Fibroblast of mammary gland (primary cell): Measurements from ENCODE around the gene PKN1.

Source experiments
- DNase-seq: peaks from one replicate; pipeline ENCODE4 v3.0.0-alpha.2; 2010; ENCODE audit warnings: low read depth
- H3K4me3 ChIP-seq: 2 replicates; pipeline ENCODE4 v1.5.1; 2011; ENCODE audit warnings: low read depth, mild to moderate bottlenecking, low read length, moderate library complexity; ENCODE audit not compliant: control insufficient read depth
- TF ChIP-seq, protein P1 (sequence below): conservative IDR thresholded peaks from 2 replicates; pipeline ENCODE4 v1.5.1; 2011; ENCODE audit warnings: low read depth, low read length, inconsistent platforms; ENCODE audit not compliant: control insufficient read depth, insufficient read depth

Gene PKN1

DNA sequence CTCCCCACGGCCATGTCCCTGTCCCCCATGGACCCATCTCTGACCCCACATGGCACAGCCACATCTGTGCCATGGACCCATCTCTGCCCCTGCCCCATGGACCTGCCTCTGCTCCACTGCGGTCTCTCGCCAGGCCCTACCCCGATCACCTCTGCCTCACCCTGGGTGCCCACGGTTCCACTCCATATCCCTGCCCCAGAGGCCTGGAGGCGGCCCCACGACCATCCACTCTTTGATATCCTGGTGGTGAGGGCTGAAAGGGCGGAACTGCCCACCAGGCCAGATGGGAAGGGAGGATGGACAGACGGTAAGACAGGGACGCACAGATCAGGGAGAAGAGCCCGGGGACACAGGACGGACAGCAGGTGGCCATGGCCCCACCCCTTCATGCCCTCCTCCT, 41.7 kb downstream of the PKN1 start:
- H3K4me3 ChIP-seq, result peak overlapping the region; percentile 2
- TF ChIP-seq, protein P1, sequence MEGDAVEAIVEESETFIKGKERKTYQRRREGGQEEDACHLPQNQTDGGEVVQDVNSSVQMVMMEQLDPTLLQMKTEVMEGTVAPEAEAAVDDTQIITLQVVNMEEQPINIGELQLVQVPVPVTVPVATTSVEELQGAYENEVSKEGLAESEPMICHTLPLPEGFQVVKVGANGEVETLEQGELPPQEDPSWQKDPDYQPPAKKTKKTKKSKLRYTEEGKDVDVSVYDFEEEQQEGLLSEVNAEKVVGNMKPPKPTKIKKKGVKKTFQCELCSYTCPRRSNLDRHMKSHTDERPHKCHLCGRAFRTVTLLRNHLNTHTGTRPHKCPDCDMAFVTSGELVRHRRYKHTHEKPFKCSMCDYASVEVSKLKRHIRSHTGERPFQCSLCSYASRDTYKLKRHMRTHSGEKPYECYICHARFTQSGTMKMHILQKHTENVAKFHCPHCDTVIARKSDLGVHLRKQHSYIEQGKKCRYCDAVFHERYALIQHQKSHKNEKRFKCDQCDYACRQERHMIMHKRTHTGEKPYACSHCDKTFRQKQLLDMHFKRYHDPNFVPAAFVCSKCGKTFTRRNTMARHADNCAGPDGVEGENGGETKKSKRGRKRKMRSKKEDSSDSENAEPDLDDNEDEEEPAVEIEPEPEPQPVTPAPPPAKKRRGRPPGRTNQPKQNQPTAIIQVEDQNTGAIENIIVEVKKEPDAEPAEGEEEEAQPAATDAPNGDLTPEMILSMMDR, result no peak
- no peak for DNase-seq

DNA sequence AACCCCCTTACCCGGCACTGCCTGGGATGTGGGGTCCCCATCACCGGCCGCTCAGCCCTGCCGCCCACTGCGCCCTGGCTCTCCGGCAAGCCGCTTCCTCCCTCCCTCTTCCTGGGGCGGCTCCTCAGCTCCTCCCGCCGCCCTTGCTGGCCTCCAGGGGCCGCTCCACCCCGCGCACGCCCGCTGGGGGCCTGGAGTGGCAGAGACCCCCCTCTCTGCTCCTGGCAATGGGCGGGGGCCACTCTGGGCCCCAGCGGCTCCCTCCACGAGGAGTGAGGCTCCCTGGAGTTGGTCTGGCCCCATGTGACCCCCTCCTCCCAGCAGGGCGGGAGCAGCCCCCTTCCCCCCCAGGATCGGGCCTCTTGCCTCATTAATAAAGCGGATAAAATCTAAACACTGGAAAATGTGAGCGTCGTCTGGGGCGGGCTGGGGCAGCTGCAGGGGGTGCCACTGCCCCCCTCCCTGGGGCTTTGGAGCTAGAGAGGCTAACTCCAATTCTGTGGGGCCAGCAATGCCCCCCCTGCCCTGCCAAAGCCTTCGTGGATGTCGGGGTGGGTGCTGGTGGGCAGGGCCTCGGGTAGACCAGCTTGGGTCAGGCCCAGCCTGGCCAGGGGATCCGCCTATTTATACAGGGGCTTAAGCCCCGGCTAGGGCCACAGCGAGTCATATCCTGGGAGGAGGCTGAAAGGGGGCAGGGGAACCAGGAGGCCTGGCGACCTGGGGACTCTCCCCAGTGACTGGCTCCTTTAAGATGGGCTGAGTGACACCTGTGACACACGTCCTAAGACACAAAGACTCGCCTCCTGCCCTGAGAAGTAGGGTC, 42.4 kb downstream of the PKN1 start, which contains the start of gene PTGER1:
Gene PTGER1 (minus strand): TSS at position 104 of the 823 bp plus-strand sequence. CDS start 1,034 bp downstream, outside the sequence.
- TF ChIP-seq, protein P1, result no peak
- DNase-seq, result peak; percentile 47
- peak within 1 kb of the TSS; percentile 2 for H3K4me3 ChIP-seq

DNA sequence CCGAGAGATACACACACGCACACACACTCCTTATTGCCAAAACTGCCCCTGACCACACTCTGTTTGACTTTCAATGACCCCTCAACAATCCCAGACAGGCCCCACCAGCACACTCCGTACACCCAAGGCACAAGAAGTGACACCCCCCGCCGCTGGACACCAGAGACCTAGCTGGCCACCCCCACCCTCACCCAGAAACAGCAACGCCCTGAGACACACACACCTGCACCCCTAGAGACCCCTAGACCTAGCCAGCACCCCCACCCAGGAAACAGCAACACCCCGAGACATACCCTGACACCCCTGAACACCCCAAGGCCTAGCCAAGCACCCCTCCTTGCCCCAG, 43.2 kb downstream of the PKN1 start:
- no peak for DNase-seq
- H3K4me3 ChIP-seq, result no peak overlapping the region
- TF ChIP-seq, protein P1, result no peak

DNA sequence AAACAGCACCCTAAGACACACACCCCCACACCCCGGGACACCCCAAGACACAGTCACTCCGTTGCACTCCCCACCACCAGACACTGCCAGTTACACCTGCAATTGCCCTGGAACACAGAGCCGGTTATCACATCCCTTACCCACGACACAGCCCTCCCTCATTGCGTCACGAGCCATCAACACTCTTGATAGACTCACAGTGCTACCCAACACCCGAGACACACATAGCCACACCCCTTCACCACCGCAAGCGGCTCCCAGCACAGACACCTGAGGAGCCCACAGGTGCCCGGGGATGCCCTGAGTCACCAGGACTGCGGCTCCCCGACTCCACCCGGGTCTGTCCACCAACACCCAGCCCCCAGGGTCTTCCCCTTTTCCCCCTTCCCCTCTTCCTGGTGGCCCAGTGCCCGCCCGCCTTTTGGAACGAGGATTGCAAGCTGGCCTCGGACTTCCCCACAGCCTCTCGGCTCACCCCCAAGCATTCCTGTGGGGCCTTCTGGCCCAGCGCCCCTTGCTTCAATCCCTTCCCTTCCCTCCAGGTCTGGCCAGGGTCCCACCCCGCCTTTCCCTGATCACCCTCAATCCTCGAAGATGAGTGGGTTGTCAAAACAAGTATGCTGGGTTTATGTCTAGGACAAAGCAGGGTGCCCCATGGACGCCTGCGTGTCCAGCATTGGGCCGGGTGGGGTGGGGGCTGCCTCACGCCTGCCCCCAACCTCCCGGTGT, 43.7 kb downstream of the PKN1 start:
- H3K4me3 ChIP-seq, result no peak overlapping the region
- TF ChIP-seq, protein P1, result no peak
- DNase-seq, result peak; percentile 89

DNA sequence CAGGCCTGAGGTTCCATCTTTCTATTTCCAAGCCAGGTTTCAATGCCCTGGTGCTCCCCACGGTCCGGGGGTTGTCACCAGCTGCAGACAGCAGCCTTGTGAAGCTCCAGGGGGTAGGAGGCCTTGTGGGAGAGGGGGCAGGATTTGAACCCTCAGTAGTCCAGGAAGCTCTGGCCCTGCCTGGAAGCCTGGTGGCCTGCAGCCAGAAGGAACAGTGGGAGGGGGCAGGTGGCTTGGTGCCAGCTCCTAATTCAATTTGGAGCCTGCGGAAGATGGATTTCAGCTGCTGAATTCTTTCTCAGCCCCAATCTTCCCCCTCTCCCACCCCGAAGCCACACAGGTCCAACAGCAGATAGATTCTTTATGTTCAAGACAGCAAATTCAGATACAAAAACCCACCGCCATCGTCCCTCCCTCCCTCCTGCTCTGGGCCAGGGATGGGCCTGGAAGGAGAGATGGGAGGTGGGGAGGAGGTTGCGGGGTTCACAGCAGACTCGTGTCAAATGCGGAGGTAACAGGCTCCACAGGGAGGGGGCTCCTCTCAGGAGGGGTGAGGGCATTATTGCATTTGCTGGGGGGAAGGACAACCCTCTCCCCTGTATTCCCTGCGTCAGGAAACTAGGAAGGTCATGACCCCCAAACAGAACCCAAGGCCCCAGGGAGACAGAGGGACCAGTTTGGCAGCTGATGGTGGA, 44.5 kb downstream of the PKN1 start:
- H3K4me3 ChIP-seq, result no peak overlapping the region
- TF ChIP-seq, protein P1, result no peak
- DNase-seq, result no peak

DNA sequence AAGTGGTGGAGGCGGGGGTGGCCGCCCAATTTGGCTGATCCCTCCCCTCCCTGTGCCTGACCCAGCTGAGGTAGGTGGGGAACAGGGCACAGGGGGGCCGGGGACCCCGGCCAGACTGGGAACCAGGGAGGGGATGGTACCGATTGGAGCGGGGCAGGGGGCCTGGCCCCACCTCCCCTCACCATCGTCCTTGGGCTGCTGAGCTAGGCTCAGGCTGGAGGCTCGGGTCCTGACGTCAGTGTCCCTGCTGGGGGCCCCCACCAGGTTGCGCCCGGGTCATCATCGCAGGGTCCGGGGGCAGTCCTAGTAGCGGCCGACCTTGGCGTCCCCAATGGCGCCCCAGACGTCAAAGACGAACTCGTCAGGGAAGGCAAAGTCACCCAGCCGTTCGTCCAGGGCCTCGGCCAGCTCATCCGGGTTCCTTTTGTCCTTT, 45.0 kb downstream of the PKN1 start:
- TF ChIP-seq, protein P1, result no peak
- no peak overlapping the region for H3K4me3 ChIP-seq
- no peak for DNase-seq
